ENCODE results near the gene CALCOCO1.

CALCOCO1 gene

DNA sequence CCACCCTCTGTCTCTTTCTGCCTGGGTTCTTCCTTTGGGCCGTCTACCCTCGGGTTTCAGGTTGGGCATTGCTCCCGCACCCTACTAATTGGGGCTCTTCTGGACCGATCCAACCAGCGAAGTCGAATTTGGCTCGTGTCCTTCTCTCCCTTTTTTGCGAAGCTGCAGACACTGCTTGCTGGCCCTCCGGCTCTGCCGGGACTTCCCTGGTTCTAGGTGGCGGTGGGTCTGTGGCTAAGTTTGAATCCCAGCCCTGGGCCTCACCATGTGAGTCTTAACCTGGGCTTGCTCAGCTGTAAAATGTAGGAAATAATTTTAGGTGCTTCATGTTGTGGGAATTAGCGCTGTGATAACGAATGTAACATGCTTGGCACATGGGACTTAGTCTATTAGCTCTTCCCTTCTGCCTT, 24.9 kb upstream of the CALCOCO1 start:
- DNase-seq (ENCODE audit: low read depth in 2 of 2), result no peak

DNA sequence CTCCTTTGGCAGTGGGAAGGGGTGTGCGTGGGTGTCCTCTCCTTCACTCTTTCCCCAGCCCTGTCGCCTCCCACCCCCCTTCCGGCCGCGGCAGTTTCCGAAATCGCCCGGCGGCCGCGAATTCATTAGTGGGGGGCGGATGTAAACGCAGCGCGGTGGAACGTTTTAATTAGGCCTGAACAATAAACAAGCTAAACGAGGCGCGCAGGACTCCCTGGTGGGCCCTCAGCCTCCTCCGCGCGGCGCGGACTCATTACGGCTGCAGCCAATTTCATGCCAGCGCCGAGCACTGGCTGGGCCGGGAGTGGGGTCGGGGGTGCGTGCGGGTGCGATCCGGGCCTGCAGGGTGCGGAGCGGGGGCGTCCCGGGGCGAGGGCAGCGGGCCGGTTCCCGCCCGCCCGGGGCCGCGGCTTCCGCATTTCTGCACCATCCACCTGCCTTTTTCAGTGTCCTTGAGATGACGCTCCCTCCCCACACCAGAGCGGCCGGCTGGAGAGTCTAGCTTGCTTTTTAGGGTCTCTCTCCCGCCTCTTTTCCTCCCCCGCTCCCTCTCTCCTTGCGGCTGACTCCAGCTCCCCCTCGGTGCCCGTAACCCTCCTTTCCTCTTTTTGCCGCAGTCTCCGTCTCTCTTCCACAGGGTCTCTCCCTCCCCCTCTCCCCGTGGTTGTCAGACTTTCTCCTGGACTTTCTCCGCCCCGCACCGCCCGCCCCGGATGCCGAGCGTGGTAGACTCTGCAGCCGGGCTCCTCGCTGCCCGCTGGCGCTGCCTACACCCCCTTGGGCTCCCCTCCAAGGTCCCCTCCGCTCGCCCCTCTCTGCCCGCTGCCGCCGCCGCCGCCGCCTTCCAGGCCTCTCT, 24.3 kb upstream of the CALCOCO1 start, which contains the start of gene CISTR:
CISTR (minus strand) TSS at position 644 of the 856 bp plus-strand sequence.
- no peak for DNase-seq (ENCODE audit: low read depth in 2 of 2)

DNA sequence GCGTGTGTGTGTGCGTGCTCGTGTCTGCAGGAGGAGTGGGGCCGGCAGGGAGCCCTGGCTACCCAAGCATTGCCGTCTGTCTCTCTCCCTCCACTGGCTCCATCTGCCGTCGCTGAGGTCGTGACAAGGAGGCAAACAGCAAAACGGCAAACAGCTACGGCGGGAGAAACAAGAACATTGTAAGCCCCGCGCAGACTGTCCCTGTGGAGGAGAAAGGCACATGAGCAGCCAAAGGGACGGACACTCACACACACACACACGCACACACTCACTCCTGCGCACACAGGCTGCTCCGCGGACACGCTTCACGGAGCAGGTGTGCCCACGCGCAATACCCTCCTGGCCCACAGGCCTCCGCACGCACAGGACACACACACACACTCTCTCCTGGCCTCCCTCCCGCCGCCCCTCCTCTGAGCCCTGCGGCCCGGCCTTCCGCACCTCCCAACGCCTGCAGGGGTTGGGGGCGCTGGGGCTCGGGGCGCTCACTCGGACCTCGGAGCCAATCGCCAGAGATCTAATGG, 23.6 kb upstream of the CALCOCO1 start:
- no peak for DNase-seq (ENCODE audit: low read depth in 2 of 2)

DNA sequence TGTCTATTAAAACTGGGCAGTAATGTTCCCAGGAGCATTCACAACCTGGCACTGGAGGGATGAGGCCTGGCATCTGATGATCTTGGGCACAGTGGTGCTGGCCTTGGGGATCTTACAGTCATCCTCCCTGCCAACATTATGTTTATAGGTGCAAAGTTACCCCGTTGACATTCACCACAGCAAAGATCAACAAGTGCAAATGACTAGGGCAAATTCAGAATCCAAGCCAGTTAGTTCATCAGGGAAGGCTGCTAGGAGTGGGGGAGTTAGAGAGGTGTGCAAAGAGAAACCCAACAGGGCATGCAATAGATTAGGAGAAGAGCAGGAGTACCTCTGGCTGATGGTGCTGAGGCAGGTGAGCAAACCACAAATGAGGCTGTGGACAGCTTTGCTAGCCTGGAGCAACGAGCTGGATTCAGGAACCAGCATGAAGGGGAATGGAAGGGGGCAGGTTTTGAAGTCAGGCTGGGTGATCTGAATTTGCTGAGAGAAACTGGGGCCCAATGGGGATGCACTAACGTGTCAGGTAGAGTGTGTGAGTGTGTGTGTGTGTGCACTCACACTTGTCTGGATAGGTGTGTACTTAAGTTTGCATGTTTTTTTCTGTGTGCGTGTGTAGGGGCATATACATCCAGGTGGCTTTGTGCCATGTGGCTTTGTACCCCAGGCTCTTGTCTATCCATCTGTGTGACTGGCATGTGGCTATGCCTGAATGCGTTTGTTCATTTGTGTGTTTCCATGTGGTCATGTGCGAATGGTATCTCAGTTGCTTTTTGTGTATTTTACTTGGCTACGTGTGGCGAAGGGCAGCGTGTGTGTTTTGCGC, 22.9 kb upstream of the CALCOCO1 start:
- DNase-seq (ENCODE audit: low read depth in 2 of 2), result no peak

DNA sequence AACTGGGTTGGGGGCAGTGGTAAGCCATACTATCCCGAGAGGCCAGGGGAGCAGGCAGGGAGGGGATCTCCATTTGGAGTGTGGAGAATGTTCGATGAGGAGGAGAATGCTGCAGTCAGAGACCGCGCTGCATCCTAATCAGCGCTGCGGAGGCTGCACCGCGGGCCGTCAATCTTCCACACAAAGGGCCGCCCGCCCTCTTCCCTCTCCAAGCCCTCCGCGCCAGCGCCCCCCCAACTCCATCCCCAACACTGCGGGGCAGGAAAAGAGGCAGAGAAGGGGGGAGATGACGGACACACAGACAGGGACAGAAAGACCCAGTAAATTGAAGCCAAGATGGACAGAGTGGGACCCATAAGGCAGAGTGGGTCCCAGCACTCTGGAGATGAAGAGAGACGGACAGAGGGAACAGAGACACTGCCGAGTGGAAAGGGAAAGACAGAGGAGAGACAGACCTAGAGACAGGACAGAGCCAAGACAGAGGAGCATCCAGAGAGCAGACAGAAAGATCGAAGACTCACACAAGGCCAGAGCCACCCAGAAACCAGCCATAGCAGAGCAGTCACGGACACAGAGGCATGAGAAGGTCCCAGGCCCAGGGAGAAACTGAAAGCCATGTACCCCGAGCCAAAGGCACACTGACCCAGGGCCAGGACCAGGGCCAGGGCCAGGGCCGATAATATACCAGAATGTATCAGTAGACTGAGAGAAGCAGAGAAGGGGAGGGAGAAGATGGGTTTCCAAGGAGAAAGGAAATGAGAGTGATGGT, 21.0 kb upstream of the CALCOCO1 start:
- no peak for DNase-seq (ENCODE audit: low read depth in 2 of 2)

DNA sequence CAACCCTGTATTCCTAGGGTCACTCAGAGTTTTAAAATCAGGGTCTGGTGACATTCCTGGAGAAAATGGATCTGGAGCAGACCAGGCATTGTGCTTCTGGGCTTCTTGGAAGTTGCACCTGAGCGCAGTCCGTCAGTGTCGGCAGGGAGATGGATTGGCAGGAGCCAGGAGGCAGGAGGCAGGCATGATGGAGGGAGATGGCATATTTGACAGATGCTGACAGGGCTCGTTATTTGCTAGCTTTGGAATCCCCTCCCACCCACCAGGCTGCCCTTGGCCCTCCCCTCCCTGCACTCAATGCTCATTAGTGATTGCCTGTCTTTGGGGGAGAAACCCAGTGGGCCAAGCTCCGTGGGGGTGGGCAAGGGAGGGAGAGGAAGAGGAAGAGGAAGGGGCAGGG, 19.8 kb upstream of the CALCOCO1 start:
- DNase-seq (ENCODE audit: low read depth in 2 of 2), result no peak

DNA sequence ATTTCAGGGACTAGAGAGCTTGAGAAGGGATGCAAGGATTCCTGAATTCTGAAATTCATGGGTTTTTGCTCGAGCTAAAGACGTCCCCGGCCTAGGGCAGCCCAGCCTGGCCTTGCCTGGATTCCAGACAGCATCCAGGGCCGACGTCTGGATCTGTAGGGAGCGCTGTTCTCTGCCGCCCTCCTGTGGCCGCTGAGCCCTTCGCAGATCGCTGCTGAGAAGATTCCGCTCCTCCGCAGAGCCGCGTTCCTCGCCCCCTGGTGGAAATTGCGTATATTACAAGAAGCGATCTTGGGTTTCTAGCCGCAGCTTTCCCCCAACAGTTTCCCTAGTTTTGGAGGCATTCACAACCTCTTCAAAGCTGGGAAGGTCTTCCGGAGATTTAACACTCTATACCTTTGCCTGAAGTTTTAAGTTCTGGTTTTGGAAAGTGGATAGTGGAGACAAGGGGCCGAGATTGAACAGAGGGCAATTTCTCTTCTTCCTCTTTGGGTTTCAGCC, 19.4 kb upstream of the CALCOCO1 start:
- peak; percentile 69 to 74 for DNase-seq (ENCODE audit: low read depth in 2 of 2)

DNA sequence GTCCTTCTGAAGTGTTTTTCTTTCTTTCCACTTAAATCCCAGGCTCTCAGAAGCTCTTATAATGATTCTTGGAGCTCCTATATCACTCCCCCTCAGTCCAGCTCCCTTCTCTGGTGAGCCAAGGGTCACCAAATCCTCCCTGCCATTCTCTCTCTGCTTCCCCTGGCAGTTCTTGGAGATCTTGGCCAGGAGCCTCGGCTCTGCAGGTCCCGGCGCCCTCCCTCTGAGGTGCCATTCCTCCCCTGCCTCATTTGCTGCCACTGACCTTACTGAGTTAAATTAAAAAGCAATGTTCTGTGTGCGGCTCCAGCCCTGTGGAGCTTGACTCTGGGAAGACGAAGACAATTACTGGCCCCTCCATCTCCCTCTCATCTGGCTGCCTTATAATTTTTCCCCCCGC, 17.5 kb upstream of the CALCOCO1 start:
- no peak for DNase-seq (ENCODE audit: low read depth in 2 of 2)

DNA sequence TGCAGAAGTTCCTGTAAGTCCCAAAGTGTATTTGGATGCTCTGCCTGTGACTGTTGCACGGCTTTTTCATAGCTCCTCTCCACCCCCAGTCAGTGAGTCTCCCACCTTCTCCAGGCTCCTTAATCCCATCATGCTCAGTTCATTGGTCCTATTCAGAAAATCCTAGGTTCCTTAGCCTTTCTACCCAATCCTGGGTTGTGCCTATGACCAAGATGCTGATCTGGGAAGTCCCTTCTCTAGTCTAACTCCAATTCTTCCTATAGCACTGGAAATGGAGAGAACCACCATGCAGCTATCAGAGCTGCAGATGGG, 16.8 kb upstream of the CALCOCO1 start:
- no peak for DNase-seq (ENCODE audit: low read depth in 2 of 2)

DNA sequence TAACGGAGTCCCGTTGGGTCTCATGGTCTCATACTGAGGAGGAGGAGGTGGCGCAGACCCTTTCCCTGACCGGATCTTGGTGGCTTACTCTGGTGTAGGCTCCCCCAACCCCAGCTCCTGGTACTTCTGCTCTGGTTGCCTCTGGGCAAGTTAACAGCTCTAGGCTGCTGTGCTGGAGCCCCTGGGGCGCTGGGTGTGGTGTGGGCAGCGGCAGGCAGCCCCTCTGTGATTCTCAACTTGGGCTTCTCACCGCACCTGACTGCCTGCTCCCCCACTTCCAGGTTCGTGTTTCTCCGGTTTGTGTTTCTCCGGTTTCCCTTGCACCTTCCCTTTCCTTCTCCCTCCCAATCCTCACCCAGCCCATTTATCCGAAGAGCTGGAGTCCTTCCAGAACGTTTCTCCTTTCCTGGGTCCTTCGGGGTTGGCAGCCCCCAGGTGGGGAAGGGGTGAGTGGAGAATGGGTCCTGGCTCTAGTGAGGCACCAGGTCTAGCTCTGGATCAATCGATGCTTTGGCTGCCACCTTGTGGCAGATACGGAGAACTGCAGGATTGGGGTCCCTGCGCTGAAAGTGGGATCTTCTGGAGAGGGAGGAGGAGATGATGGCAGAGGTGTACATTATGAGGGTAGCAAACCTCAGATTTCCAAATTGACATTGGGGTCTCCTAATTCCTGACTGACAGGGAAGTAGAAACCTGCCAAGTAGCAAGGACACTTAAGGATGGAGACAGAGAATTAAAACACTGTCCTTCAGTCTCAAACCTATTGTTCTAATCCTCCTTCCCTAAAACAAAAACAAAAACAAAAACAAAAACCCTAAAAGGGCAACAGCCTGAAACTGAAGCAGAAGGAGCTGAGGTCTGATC, 16.2 kb upstream of the CALCOCO1 start:
- peak in 1 of 2 donors; percentile 44 for DNase-seq (ENCODE audit: low read depth in 2 of 2)

DNA sequence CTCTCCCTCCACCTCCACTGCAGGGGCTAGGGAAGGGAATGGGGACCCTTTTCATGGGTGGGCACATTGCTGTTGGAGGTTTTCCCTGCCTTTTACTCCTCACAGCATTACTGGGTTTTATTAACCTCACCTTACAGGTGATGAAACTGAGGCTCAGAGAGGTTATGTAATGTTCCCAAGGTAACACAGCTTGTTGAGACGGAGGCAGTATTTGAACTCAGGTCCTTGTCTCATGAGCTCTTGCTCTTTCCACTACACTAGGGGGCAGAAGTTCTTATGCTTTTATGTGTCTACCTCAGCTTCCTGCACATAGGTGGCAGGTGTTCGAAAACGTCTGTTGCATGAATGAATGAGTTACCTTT, 12.9 kb upstream of the CALCOCO1 start:
- no peak for DNase-seq (ENCODE audit: low read depth in 2 of 2)

DNA sequence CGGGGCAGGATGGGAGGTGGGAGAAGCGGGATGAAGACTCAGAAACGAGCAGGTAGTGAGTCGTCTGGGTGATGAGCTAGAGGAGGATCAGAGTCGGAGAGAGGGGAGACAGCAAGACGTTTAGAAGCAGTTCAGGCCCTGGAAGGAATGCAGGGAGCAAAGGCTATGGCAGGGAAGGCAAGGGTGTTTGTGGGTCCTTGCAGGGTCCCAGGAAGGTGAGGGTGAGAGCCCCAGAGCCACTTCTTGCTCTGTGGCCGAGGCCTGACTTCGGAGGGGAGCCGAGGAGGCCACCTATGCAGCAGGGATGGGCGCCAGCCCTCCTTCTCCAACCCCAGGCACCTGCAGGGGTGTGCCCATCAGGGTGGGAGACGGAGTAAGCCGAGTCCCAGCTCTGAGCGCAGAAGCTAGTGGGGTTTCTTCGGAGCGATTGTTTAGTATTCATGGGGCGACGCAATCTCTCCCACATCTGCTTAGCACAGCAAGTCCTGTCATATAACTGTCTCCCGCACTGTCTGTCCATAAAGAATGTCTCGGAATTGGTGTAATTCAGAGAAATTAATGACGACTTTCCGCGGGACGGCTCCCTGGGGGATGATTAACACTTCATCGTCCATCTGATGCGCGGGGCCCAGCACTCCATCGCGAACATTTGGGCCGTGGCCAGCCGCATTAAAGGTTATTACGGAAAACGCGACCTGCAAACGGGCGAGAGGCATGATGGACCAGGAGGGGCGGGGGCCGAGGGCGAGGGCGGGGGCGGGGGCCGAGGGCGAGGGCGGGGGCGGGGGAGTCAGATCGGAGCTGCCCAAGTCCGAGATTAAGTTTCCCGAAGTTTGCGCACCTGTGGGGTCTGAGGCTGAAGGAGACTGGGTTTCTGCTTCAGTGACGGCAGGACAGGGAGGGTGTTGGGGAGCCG, 12.2 kb upstream of the CALCOCO1 start:
- DNase-seq (ENCODE audit: low read depth in 2 of 2), result no peak

DNA sequence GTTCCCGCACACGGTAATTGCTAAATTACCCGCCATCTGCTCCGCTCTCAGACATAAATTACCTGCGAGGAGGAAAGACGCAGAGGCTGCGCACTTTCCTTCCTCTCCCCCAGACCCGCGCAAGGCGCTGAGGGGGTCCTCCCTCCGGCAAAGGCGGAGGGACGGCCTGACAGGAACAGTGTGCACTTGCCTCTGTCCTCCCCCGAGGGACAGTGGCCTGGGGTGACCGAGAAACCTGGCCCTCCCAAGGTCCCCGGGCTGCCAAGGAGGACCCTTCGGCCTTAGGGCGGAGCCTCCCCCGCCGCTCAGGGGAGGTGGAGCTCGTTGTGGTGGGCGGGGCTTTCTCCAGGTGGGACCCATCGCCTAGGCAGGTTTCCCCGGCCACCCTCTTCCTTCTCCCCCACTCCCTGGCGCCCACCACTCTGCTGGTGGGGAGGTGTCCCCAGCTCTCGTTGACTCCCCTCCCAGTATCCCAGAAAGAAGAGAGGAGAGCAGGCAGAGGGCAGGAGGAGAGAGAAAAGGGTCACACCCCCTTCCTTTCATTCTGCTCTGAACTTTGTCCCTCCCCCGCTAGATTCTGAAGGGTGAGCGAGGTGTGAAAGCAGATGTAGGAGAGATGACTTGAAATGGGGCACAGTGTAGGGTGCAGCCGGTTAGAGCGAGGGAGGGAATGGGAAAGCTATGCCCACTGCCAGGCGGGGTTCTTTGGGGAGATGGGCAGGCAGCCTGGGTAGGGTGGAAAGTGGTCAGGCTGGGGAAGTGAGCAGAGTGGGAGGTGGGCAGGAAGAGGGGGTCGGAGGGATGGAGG, 11.4 kb upstream of the CALCOCO1 start:
- DNase-seq (ENCODE audit: low read depth in 2 of 2), result no peak

DNA sequence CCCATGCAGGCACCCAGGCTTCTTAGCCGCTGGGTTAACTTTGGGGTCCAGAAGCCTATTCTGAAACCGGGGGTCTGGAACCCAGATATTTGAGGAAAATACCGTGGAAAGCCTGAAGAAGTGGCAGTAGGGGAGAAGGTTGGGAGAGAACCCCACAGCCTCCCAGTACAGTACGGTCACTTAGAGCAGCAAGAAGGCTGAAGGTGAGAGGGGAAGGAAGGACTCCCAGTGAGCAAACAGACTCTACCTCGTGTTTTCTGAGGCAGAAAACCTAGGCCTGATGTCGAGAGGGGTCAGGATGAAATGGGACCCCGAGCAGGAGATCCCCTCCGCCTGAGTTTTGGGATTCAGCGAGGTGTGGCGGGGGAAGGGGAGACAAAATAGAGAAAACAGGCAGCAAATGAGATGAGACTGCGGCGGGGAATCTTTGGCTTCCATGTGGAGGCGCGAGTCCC, 10.7 kb upstream of the CALCOCO1 start:
- DNase-seq (ENCODE audit: low read depth in 2 of 2), result no peak

DNA sequence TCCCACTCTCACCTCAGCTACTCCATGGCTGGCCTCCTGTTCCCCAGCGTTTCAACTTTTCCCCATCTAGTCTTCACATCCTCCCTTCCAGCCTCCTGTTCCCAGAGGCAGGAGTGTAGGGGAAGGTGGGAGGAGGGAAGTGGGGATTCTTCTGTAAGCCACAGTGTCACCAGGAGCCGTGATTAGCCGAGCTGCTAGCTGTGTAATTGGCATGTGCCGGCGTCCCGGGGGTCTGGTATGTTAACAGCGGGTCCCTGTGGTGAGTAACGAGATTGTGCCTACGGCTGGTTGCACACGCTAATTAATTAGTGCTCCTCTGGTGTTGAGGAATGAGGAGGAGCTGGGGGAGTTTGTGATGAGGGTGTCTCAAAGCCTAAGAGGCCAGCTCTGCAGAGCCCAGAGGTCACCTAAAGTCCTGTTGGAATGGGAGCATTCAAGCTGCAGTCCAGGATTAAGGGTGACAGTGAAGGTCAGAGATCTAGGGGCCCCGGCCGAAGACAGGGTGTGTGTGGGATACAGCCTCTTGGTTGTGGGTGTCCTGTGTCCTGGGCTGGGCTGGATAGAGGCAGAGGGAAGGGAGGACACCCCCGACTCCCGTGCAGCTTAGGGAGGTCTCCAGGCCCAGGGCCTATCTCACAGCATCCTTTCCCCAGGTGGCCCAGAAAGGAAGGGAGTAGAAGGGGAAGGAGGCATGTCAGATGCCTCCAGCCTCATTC, 10.0 kb upstream of the CALCOCO1 start:
- DNase-seq (ENCODE audit: low read depth in 2 of 2), result no peak

DNA sequence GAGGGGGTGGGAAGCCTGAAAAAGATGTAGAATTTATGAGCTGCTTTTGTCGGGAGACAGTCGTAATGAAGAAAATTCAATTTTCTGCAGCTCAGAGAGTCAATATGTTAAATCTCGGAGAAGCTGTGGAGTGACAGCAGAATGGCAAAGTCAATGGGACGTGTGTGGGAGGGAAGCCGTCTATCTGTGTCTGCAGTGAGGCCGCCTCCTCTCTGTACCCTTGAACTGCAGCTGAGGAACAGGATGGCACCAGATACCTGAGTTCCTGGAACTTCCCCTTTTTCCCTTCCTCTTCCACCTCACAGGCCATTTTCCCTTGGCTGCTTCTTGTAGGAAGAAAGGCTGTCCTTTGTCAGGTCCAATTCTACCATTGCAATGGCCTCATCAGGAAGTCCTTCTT, 9.3 kb upstream of the CALCOCO1 start:
- no peak for DNase-seq (ENCODE audit: low read depth in 2 of 2)

DNA sequence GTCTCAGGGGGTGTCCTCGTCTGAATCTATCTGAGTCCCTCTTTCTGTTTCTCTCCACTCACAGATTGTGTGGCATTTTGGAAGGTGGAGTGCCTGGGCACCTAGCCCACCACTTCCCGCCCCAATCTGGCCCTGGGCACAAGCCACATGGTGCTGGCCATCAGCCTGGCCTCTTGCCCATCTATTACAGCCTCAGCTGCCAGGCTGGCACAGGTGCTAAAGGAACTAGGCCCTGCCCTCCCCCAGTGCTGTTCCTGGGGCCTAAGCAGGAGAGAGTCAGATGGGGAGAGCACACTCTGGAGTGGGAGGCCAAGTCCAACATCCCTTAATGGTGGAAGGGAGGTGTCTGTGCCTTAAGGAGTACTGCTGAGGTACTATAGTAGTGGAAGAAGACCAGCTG, 8.3 kb upstream of the CALCOCO1 start:
- no peak for DNase-seq (ENCODE audit: low read depth in 2 of 2)

DNA sequence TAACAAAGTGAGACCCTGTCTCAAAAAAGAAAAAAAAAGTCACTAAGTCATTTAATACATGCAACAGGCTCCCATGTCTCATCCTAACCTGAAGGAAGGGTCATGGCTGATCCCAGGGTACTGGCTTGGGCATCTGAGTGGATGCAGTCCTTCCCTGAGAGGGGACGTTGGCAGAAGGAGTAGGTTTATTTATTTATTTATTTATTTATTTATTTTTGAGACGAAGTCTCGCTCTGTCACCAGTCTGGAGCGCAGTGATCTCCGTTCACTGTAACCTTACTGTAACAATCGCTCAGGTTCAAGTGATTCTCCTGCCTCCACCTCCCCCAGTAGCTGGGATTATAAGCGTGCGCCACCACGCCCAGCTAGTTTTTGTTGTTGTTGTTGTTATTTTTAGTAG, 7.2 kb upstream of the CALCOCO1 start:
- no peak for DNase-seq (ENCODE audit: low read depth in 2 of 2)

Data from stimulated activated CD8-positive, alpha-beta memory T cell treated with anti-CD3 and anti-CD28 coated beads, Interleukin-7, amount 100 ng/mL, for 1 hour (primary cell).